ENCODE data around the gene GET4. TPM values are rescaled to one million over a fixed set of nuclear protein-coding genes. Genes with fewer than 3 reads are reported as not detected.

Gene GET4
- total and polyA plus RNA-seq, 2 of the 4 experiments (the other 2 are of a cell fraction) = 11.3 to 30.9 TPM

- Histone ChIP-seq H3K4me3 (ENCODE audit: insufficient read depth, low read depth, low read length) (no peak overlapping the region), H3K79me1 (ENCODE audit: low read depth in 1 of 2, low read length in 2 of 2) (no peaks in the 10 kb centered on the region), H3K27me3 (ENCODE audit: control insufficient read depth, insufficient read depth, low read length) (no peaks in the 10 kb centered on the region), H3K9ac (ENCODE audit: low read depth, low read length) (no peak overlapping the region), H2BK5ac (ENCODE audit: low read depth, low read length, poor library complexity, severe bottlenecking) (no peak overlapping the region), H3K4me2 (ENCODE audit: low read depth, low read length) (no peak overlapping the region), H3K36me3 (ENCODE audit: control insufficient read depth, insufficient read depth, low read length) (no peaks in the 10 kb centered on the region), H3K4me1 (ENCODE audit: control insufficient read depth, insufficient read depth, low read length) (peaks cover 7% of the 10 kb centered on the region), H4K8ac (ENCODE audit: low read depth in 2 of 2, low read length in 2 of 2) (no peak overlapping the region), H3K27ac (ENCODE audit: insufficient read depth, low read length) (no peak overlapping the region), H3K56ac (ENCODE audit: extremely low read depth, insufficient read depth, low read length) (no peak overlapping the region), H4K20me1 (ENCODE audit: insufficient read depth, low read length) (no peaks in the 10 kb centered on the region), H3K9me3 (ENCODE audit: control insufficient read depth, insufficient read depth, low read length) (no peaks in the 10 kb centered on the region), H2BK120ac (ENCODE audit: low read depth, low read length) (no peak overlapping the region), H4K5ac (ENCODE audit: low read depth, low read length) (no peak overlapping the region), H3K4ac (ENCODE audit: low read depth, low read length) (no peak overlapping the region), H2BK15ac (ENCODE audit: low read depth, low read length) (no peak overlapping the region), H2BK20ac (ENCODE audit: low read depth, low read length) (no peak overlapping the region), H3K18ac (ENCODE audit: low read depth, low read length) (no peak overlapping the region), H2AK9ac (replicated peaks; ENCODE audit: low read depth, low read length, poor library complexity) (no peak overlapping the region), H3K9me1 (ENCODE audit: insufficient read depth, low read length) (no peaks in the 10 kb centered on the region), H3K14ac (replicated peaks; ENCODE audit: low read depth, low read length) (no peak overlapping the region), H3K23ac (ENCODE audit: low read depth, low read length) (no peak overlapping the region), H2AFZ (replicated peaks; ENCODE audit: low read length, poor library complexity) (peak overlapping the region; percentile 48), H4K91ac (ENCODE audit: insufficient read depth, low read depth, low read length) (no peak overlapping the region), H2AK5ac (ENCODE audit: low read depth, low read length) (no peak overlapping the region)
- dilution Hi-C loops (cut with HindIII; ENCODE audit: low sequenced_read_pairs, unreplicated experiment) = no loop called here
- ATAC-seq (ENCODE audit: low read depth) (no peak), DNase-seq (no peak)
- intact Hi-C loops (cut with micrococcal nuclease) = no loop called here
- no TSS peak for BruUV-seq (replicated peaks)
- CTCF ChIA-PET = no interaction called here
- in situ Hi-C loops (cut with MboI; ENCODE audit: low sequenced_read_pairs) = no loop called here
- WGBS, 2 experiments (ENCODE audit: extremely low coverage in 2 of 2, insufficient read length in 1 of 2) = 86% methylated on average over 21 of the region's 40 CpGs; no CpG with 5 or more reads in 1 of the 2 experiments
- TF ChIP-seq, protein P1, sequence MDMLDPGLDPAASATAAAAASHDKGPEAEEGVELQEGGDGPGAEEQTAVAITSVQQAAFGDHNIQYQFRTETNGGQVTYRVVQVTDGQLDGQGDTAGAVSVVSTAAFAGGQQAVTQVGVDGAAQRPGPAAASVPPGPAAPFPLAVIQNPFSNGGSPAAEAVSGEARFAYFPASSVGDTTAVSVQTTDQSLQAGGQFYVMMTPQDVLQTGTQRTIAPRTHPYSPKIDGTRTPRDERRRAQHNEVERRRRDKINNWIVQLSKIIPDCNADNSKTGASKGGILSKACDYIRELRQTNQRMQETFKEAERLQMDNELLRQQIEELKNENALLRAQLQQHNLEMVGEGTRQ (IDR thresholded peaks at IDR 0.05; ENCODE audit: low read depth, low read length) = no peak
- no peak for TF ChIP-seq RAD21 (IDR thresholded peaks at IDR 0.05; ENCODE audit: low read length)
- no peak for TF ChIP-seq POLR2A (IDR thresholded peaks at IDR 0.05; ENCODE audit: low read depth, low read length)
- no peak for TF ChIP-seq MAZ (IDR thresholded peaks at IDR 0.05; ENCODE audit: borderline replicate concordance, low read depth, low read length)
- no peak for TF ChIP-seq CEBPB (IDR thresholded peaks at IDR 0.05; ENCODE audit: low read depth, low read length)
- no peak for TF ChIP-seq CTCF (conservative IDR thresholded peaks at IDR 0.05; ENCODE audit: low read depth, low read length)
- TF ChIP-seq SMC3 (IDR thresholded peaks at IDR 0.05; ENCODE audit: low read depth, low read length) = no peak
- no peak for TF ChIP-seq RFX5 (IDR thresholded peaks at IDR 0.05; ENCODE audit: low read depth, low read length)
- no peak for TF ChIP-seq ELK1 (IDR thresholded peaks at IDR 0.05; ENCODE audit: borderline replicate concordance, low read depth, low read length)
- TF ChIP-seq CHD1 (IDR thresholded peaks at IDR 0.05; ENCODE audit: low read depth, low read length) = no peak
- TF ChIP-seq MAFK (IDR thresholded peaks at IDR 0.05; ENCODE audit: low read depth, low read length) = no peak
- no peak for TF ChIP-seq BHLHE40 (IDR thresholded peaks at IDR 0.05; ENCODE audit: low read depth, low read length)
- TF ChIP-seq NFE2L2 (IDR thresholded peaks at IDR 0.05; ENCODE audit: low read depth, low read length) = no peak
- no peak for TF ChIP-seq FOS (IDR thresholded peaks at IDR 0.05; ENCODE audit: low read depth, low read length)
- POLR2A ChIA-PET (ENCODE audit: unreplicated experiment) = no interaction called here
Measured at GRCh38 chr7:920351-921070, 44.2 kb downstream of the GET4 start.

Data from IMR-90 (cell line).